ENCODE results near the gene ABCG8. TPM values are rescaled to one million over a fixed set of nuclear protein-coding genes. Genes with fewer than 3 reads are reported as not detected.

Gene ABCG8
- total and polyA plus RNA-seq, 9 of the 15 experiments (the other 6 are each of a cell fraction or from before 2014, with no cell fraction given) = not detected

DNA sequence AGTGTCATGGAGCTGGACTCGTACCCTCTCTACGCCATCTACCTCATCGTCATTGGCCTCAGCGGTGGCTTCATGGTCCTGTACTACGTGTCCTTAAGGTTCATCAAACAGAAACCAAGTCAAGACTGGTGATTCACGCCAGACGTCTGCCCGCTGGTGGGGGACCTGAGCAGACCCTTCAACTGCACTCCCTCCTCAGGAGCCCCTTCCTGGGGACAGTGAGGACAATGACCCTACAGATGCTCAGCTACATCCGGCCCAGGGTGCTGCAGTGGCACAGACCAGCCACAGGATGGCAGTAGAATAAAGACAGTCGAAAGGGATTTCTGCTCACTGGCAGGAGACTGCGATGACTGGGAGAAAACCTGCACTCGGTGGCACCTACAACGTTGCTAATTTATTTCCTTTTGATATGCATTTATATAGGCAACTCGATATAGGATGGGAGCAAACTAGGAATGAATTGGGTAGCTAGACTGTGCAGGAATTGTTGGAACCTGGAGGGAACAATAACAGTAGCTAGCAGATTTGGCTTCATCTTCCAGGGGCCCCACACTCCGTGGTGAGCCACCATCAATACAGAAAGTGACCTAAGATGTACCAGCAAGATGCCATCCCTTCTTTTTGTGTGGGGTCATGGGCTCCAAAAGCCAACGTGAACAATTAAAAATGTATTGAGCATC, 39.2 kb downstream of the ABCG8 start (continued):
- peak; percentile 47; the same call in 1 of the 2 replicates for TF ChIP-seq KLF16 (IDR thresholded peaks at IDR 0.05)
- TF ChIP-seq, protein P1, sequence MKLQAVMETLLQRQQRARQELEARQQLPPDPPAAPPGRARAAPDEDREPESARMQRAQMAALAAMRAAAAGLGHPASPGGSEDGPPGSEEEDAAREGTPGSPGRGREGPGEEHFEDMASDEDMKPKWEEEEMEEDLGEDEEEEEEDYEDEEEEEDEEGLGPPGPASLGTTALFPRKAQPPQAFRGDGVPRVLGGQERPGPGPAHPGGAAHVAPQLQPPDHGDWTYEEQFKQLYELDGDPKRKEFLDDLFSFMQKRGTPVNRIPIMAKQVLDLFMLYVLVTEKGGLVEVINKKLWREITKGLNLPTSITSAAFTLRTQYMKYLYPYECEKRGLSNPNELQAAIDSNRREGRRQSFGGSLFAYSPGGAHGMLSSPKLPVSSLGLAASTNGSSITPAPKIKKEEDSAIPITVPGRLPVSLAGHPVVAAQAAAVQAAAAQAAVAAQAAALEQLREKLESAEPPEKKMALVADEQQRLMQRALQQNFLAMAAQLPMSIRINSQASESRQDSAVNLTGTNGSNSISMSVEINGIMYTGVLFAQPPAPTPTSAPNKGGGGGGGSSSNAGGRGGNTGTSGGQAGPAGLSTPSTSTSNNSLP (IDR thresholded peaks at IDR 0.05; ENCODE audit: borderline replicate concordance, low read depth, low read length) = no peak
- no peak for TF ChIP-seq SLC30A9 (CRISPR knock-in tag; IDR thresholded peaks at IDR 0.05)
- TF ChIP-seq CC2D1A (IDR thresholded peaks at IDR 0.05) = peak; percentile 39; the same call in 1 of the 2 replicates
- TF ChIP-seq, protein P2, sequence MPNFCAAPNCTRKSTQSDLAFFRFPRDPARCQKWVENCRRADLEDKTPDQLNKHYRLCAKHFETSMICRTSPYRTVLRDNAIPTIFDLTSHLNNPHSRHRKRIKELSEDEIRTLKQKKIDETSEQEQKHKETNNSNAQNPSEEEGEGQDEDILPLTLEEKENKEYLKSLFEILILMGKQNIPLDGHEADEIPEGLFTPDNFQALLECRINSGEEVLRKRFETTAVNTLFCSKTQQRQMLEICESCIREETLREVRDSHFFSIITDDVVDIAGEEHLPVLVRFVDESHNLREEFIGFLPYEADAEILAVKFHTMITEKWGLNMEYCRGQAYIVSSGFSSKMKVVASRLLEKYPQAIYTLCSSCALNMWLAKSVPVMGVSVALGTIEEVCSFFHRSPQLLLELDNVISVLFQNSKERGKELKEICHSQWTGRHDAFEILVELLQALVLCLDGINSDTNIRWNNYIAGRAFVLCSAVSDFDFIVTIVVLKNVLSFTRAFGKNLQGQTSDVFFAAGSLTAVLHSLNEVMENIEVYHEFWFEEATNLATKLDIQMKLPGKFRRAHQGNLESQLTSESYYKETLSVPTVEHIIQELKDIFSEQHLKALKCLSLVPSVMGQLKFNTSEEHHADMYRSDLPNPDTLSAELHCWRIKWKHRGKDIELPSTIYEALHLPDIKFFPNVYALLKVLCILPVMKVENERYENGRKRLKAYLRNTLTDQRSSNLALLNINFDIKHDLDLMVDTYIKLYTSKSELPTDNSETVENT (CRISPR knock-in tag; IDR thresholded peaks at IDR 0.05) = no peak
- no peak for TF ChIP-seq NR3C1 (CRISPR knock-in tag; IDR thresholded peaks at IDR 0.05)
- TF ChIP-seq, protein P3, sequence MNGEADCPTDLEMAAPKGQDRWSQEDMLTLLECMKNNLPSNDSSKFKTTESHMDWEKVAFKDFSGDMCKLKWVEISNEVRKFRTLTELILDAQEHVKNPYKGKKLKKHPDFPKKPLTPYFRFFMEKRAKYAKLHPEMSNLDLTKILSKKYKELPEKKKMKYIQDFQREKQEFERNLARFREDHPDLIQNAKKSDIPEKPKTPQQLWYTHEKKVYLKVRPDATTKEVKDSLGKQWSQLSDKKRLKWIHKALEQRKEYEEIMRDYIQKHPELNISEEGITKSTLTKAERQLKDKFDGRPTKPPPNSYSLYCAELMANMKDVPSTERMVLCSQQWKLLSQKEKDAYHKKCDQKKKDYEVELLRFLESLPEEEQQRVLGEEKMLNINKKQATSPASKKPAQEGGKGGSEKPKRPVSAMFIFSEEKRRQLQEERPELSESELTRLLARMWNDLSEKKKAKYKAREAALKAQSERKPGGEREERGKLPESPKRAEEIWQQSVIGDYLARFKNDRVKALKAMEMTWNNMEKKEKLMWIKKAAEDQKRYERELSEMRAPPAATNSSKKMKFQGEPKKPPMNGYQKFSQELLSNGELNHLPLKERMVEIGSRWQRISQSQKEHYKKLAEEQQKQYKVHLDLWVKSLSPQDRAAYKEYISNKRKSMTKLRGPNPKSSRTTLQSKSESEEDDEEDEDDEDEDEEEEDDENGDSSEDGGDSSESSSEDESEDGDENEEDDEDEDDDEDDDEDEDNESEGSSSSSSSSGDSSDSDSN (IDR thresholded peaks at IDR 0.05; ENCODE audit: borderline replicate concordance in 1 of 2, low read depth in 2 of 2, low read length in 2 of 2) = no peak
- TF ChIP-seq CHD4 (IDR thresholded peaks at IDR 0.05; ENCODE audit: insufficient read depth, insufficient replicate concordance, low read depth, low read length, poor library complexity, severe bottlenecking) = no peak
- TF ChIP-seq NCOA1 (IDR thresholded peaks at IDR 0.05; ENCODE audit: low read depth) = no peak
- no peak for TF ChIP-seq JUNB (CRISPR knock-in tag; conservative IDR thresholded peaks at IDR 0.05)
- TF ChIP-seq, protein P4, sequence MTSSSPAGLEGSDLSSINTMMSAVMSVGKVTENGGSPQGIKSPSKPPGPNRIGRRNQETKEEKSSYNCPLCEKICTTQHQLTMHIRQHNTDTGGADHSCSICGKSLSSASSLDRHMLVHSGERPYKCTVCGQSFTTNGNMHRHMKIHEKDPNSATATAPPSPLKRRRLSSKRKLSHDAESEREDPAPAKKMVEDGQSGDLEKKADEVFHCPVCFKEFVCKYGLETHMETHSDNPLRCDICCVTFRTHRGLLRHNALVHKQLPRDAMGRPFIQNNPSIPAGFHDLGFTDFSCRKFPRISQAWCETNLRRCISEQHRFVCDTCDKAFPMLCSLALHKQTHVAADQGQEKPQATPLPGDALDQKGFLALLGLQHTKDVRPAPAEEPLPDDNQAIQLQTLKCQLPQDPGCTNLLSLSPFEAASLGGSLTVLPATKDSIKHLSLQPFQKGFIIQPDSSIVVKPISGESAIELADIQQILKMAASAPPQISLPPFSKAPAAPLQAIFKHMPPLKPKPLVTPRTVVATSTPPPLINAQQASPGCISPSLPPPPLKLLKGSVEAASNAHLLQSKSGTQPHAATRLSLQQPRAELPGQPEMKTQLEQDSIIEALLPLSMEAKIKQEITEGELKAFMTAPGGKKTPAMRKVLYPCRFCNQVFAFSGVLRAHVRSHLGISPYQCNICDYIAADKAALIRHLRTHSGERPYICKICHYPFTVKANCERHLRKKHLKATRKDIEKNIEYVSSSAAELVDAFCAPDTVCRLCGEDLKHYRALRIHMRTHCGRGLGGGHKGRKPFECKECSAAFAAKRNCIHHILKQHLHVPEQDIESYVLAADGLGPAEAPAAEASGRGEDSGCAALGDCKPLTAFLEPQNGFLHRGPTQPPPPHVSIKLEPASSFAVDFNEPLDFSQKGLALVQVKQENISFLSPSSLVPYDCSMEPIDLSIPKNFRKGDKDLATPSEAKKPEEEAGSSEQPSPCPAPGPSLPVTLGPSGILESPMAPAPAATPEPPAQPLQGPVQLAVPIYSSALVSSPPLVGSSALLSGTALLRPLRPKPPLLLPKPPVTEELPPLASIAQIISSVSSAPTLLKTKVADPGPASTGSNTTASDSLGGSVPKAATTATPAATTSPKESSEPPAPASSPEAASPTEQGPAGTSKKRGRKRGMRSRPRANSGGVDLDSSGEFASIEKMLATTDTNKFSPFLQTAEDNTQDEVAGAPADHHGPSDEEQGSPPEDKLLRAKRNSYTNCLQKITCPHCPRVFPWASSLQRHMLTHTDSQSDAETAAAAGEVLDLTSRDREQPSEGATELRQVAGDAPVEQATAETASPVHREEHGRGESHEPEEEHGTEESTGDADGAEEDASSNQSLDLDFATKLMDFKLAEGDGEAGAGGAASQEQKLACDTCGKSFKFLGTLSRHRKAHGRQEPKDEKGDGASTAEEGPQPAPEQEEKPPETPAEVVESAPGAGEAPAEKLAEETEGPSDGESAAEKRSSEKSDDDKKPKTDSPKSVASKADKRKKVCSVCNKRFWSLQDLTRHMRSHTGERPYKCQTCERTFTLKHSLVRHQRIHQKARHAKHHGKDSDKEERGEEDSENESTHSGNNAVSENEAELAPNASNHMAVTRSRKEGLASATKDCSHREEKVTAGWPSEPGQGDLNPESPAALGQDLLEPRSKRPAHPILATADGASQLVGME (CRISPR knock-in tag; IDR thresholded peaks at IDR 0.05) = no peak
- no peak for TF ChIP-seq ZNF384 (IDR thresholded peaks at IDR 0.05; ENCODE audit: low read depth, low read length)
- no peak for TF ChIP-seq RFX1 (IDR thresholded peaks at IDR 0.05)

Measured in K562 (cell line).